Neural progenitor cell (in vitro differentiated cells): ENCODE data around the gene HNF1B. TPM values are rescaled to one million over a fixed set of nuclear protein-coding genes. Genes with fewer than 3 reads are reported as not detected.

ENCODE experiments used
- DNase-seq: peaks from one replicate; pipeline ENCODE4 v3.0.0-alpha.2; 2016; ENCODE audit warnings: low spot score
- H2AFZ ChIP-seq: fragments of 200-600 bp; sonication (generic); replicated peaks from 2 replicates; pipeline ENCODE4 v1.6.1; 2016; ENCODE audit warnings: antibody characterized with exemption
- H3F3A ChIP-seq: fragments of 200-600 bp; sonication (generic); 2 replicates; pipeline ENCODE4 v1.6.1; 2016; ENCODE audit warnings: antibody characterized with exemption, low read depth
- H3K27ac ChIP-seq: fragments of 200-600 bp; sonication (generic); 2 replicates; pipeline ENCODE4 v1.5.1; 2016; ENCODE audit warnings: mild to moderate bottlenecking
- H3K27me3 ChIP-seq: fragments of 200-600 bp; sonication (generic); 2 replicates; pipeline ENCODE4 v1.6.1; 2016; ENCODE audit warnings: mild to moderate bottlenecking, moderate library complexity
- H3K36me3 ChIP-seq: fragments of 200-600 bp; sonication (generic); 2 replicates; pipeline ENCODE4 v1.5.1; 2016
- H3K4me1 ChIP-seq: fragments of 200-600 bp; sonication (generic); 2 replicates; pipeline ENCODE4 v1.6.1; 2016; ENCODE audit warnings: mixed run types
- H3K4me2 ChIP-seq: fragments of 200-600 bp; sonication (generic); 2 replicates; pipeline ENCODE4 v1.6.1; 2016
- H3K4me3 ChIP-seq: fragments of 200-600 bp; sonication (generic); 2 replicates; pipeline ENCODE4 v1.5.1; 2016
- H3K79me2 ChIP-seq: fragments of 200-600 bp; sonication (generic); 2 replicates; pipeline ENCODE4 v1.6.1; 2016; ENCODE audit warnings: low read depth
- H3K9ac ChIP-seq: fragments of 200-600 bp; sonication (generic); 2 replicates; pipeline ENCODE4 v1.6.1; 2016
- H3K9me3 ChIP-seq: fragments of 200-600 bp; sonication (generic); 2 replicates; pipeline ENCODE4 v1.5.1; 2016; ENCODE audit warnings: low read depth
- H4K20me1 ChIP-seq: fragments of 200-600 bp; sonication (generic); 2 replicates; pipeline ENCODE4 v1.6.1; 2016; ENCODE audit warnings: low read depth
- H3K27ac Mint-ChIP-seq: 3 replicates; pipeline ENCODE4 v1.8.0; 2021; ENCODE audit warnings: mixed read lengths
- H3K27me3 Mint-ChIP-seq: 2 replicates; pipeline ENCODE4 v1.8.0; 2022; ENCODE audit warnings: low read depth, mild to moderate bottlenecking, inconsistent platforms, moderate library complexity, mixed read lengths; ENCODE audit not compliant: insufficient read depth
- H3K36me3 Mint-ChIP-seq: 3 replicates; pipeline ENCODE4 v1.8.0; 2021; ENCODE audit warnings: mixed read lengths
- H3K4me1 Mint-ChIP-seq: 3 replicates; pipeline ENCODE4 v1.8.0; 2021; ENCODE audit warnings: mixed read lengths
- H3K4me3 Mint-ChIP-seq: 3 replicates; pipeline ENCODE4 v1.8.0; 2021; ENCODE audit warnings: mild to moderate bottlenecking, moderate library complexity, mixed read lengths
- H3K9me3 Mint-ChIP-seq: 3 replicates; pipeline ENCODE4 v1.8.0; 2020; ENCODE audit warnings: mixed read lengths
- CTCF ChIP-seq: fragments of 200-600 bp; sonication (generic); IDR thresholded peaks from 2 replicates; pipeline ENCODE4 v1.5.1; 2017; ENCODE audit warnings: antibody characterized with exemption, mild to moderate bottlenecking
- EZH2 ChIP-seq: fragments of 200-600 bp; sonication (generic); IDR thresholded peaks from 2 replicates; pipeline ENCODE4 v1.6.1; 2017; ENCODE audit warnings: antibody characterized with exemption, mild to moderate bottlenecking, moderate library complexity
- EZH2phosphoT487 ChIP-seq: fragments of 200-600 bp; sonication (generic); IDR thresholded peaks from 2 replicates; pipeline ENCODE4 v1.6.1; 2017; ENCODE audit warnings: antibody characterized with exemption
- total RNA-seq: library from RNA; depleted of rRNA; stranded (reverse); fragments of >200 nt; gene quantifications from 2 replicates; pipeline ENCODE4 v1.2.3, GENCODE V29; 2015; ENCODE audit warnings: low replicate concordance

HNF1B gene
- total RNA-seq, 1 donor from 2014 or later: not detected

GRCh38 chr17:37789771-37790541, 45.1 kb upstream of the HNF1B start:
- H3K36me3 ChIP-seq: no peaks in the 10 kb centered on the region
- no peaks in the 10 kb centered on the region for H3F3A ChIP-seq
- H3K79me2 ChIP-seq: no peaks in the 10 kb centered on the region
- no peak overlapping the region for H3K4me3 ChIP-seq
- H3K9me3 Mint-ChIP-seq: no peaks in the 10 kb centered on the region
- H3K9ac ChIP-seq: no peak overlapping the region
- no peak for TF ChIP-seq CTCF
- no peak for TF ChIP-seq EZH2phosphoT487
- TF ChIP-seq EZH2: no peak
- no peaks in the 10 kb centered on the region for H3K27me3 ChIP-seq
- DNase-seq: no peak
- no peaks in the 10 kb centered on the region for H3K4me1 ChIP-seq
- H3K27ac ChIP-seq: no peak overlapping the region
- no peaks in the 10 kb centered on the region for H3K27me3 Mint-ChIP-seq
- no peak overlapping the region for H2AFZ ChIP-seq
- H3K9me3 ChIP-seq: no peaks in the 10 kb centered on the region
- H3K4me1 Mint-ChIP-seq: peaks cover 28% of the 10 kb centered on the region
- no peak overlapping the region for H3K27ac Mint-ChIP-seq
- H4K20me1 ChIP-seq: no peaks in the 10 kb centered on the region
- no peak overlapping the region for H3K4me2 ChIP-seq
- no peaks in the 10 kb centered on the region for H3K36me3 Mint-ChIP-seq
- H3K4me3 Mint-ChIP-seq: no peak overlapping the region

GRCh38 chr17:37789021-37789565, 44.2 kb upstream of the HNF1B start:
- no peak overlapping the region for H3K4me2 ChIP-seq
- Mint-ChIP-seq H3K4me3 (no peak overlapping the region), H3K36me3 (no peaks in the 10 kb centered on the region), H3K27me3 (no peaks in the 10 kb centered on the region), H3K9me3 (no peaks in the 10 kb centered on the region), H3K4me1 (peaks cover 22% of the 10 kb centered on the region), H3K27ac (no peak overlapping the region)
- no peaks in the 10 kb centered on the region for H3K79me2 ChIP-seq
- H3F3A ChIP-seq: no peaks in the 10 kb centered on the region
- no peaks in the 10 kb centered on the region for H3K27me3 ChIP-seq
- no peak for TF ChIP-seq EZH2phosphoT487
- TF ChIP-seq EZH2: no peak
- TF ChIP-seq CTCF: no peak
- H3K9ac ChIP-seq: no peak overlapping the region
- H3K9me3 ChIP-seq: no peaks in the 10 kb centered on the region
- no peaks in the 10 kb centered on the region for H3K4me1 ChIP-seq
- no peaks in the 10 kb centered on the region for H4K20me1 ChIP-seq
- no peak for DNase-seq
- no peak overlapping the region for H3K4me3 ChIP-seq
- no peak overlapping the region for H3K27ac ChIP-seq
- H2AFZ ChIP-seq: no peak overlapping the region
- H3K36me3 ChIP-seq: no peaks in the 10 kb centered on the region

- Histone ChIP-seq H3K9me3 (no peaks in the 10 kb centered on the region), H3K27me3 (no peaks in the 10 kb centered on the region), H3K9ac (no peak overlapping the region), H3K79me2 (no peaks in the 10 kb centered on the region), H3F3A (no peaks in the 10 kb centered on the region), H3K4me1 (no peaks in the 10 kb centered on the region), H3K4me2 (no peak overlapping the region), H3K27ac (no peak overlapping the region), H3K36me3 (no peaks in the 10 kb centered on the region), H4K20me1 (no peaks in the 10 kb centered on the region), H2AFZ (no peak overlapping the region), H3K4me3 (no peak overlapping the region)
- no peaks in the 10 kb centered on the region for H3K36me3 Mint-ChIP-seq
- H3K9me3 Mint-ChIP-seq: no peaks in the 10 kb centered on the region
- no peak overlapping the region for H3K27ac Mint-ChIP-seq
- DNase-seq: no peak
- no peaks in the 10 kb centered on the region for H3K27me3 Mint-ChIP-seq
- peaks cover 17% of the 10 kb centered on the region for H3K4me1 Mint-ChIP-seq
- no peak overlapping the region for H3K4me3 Mint-ChIP-seq
- TF ChIP-seq CTCF (no peak), EZH2phosphoT487 (no peak), EZH2 (no peak)
These were observed 43.7 kb upstream of the HNF1B start for GRCh38 chr17:37788526-37788925.
